ENCODE measurements around the gene AIP. TPM values are rescaled to one million over a fixed set of nuclear protein-coding genes. Genes with fewer than 3 reads are reported as not detected.

AIP gene
- total RNA-seq, 1 experiment from 2014 or later, result 87.8 TPM

- in situ Hi-C loops (cut with HindIII; ENCODE audit: low pct_unique_long_range_greater_than_20kb, low sequenced_read_pairs) (no loop called here), intact Hi-C loops (cut with micrococcal nuclease; ENCODE audit: unreplicated experiment) (loop anchor here (5.0 kb wide), 1 partner anchor 94 kb away; no protein-coding TSS in a partner anchor)
- BruUV-seq (replicated peaks), result TSS peak; percentile 95
- CTCF ChIA-PET, result interaction anchor here (0.7 kb wide), 1 partner anchor 69 kb away, joined by 3 read pairs; the partner anchor contains the start of gene PTPRCAP
- Histone ChIP-seq H3K36me3 (ENCODE audit: control insufficient read depth, insufficient read depth, low read length) (no peaks in the 10 kb centered on the region; the same call in 1 of the 2 replicates), H3K4me3 (ENCODE audit: low read depth in 2 of 2, low read length in 2 of 2) (peak overlapping the region; percentile 68 to 82), H3K27me3 (ENCODE audit: control insufficient read depth, insufficient read depth, low read length) (no peaks in the 10 kb centered on the region), H3K27ac (ENCODE audit: low read length) (peak overlapping the region; percentile 88), H3K9me3 (ENCODE audit: control insufficient read depth, insufficient read depth, low read depth, low read length) (no peaks in the 10 kb centered on the region), H3K4me1 (ENCODE audit: control insufficient read depth, insufficient read depth, low read length) (peaks cover 25% of the 10 kb centered on the region)
- POLR2A ChIA-PET, result no interaction called here
- TF ChIP-seq POLR2AphosphoS5 (IDR thresholded peaks at IDR 0.05; ENCODE audit: low read depth, low read length) (no peak), REST (IDR thresholded peaks at IDR 0.05; ENCODE audit: insufficient read depth in 1 of 2, low read depth in 2 of 2, low read length in 1 of 2) (no peak), SIN3A (IDR thresholded peaks at IDR 0.05; ENCODE audit: borderline replicate concordance, insufficient read depth, low read depth, low read length) (no peak), TCF7L2 (IDR thresholded peaks at IDR 0.05; ENCODE audit: low read depth, low read length) (no peak), CTCF (IDR thresholded peaks at IDR 0.05) (no peak; the same call in 1 of the 2 replicates)
- ATAC-seq (no peak), DNase-seq (ENCODE audit: low read depth, low spot score) (no peak)
These were observed 23.7 kb downstream of the AIP start for GRCh38 chr11:67506426-67507051.

GRCh38 chr11:67507242-67507863, 24.5 kb downstream of the AIP start:
- TF ChIP-seq CTCF (IDR thresholded peaks at IDR 0.05), result no peak
- no peak for TF ChIP-seq SIN3A (IDR thresholded peaks at IDR 0.05; ENCODE audit: borderline replicate concordance, insufficient read depth, low read depth, low read length)
- no peak for TF ChIP-seq POLR2AphosphoS5 (IDR thresholded peaks at IDR 0.05; ENCODE audit: low read depth, low read length)
- no peak for TF ChIP-seq TCF7L2 (IDR thresholded peaks at IDR 0.05; ENCODE audit: low read depth, low read length)
- TF ChIP-seq REST (IDR thresholded peaks at IDR 0.05; ENCODE audit: insufficient read depth in 1 of 2, low read depth in 2 of 2, low read length in 1 of 2), result no peak
- in situ Hi-C loops (cut with HindIII; ENCODE audit: low pct_unique_long_range_greater_than_20kb, low sequenced_read_pairs), result no loop called here
- Histone ChIP-seq H3K27ac (ENCODE audit: low read length) (peak overlapping the region; percentile 88), H3K4me1 (ENCODE audit: control insufficient read depth, insufficient read depth, low read length) (peaks cover 25% of the 10 kb centered on the region), H3K27me3 (ENCODE audit: control insufficient read depth, insufficient read depth, low read length) (no peaks in the 10 kb centered on the region), H3K36me3 (ENCODE audit: control insufficient read depth, insufficient read depth, low read length) (no peaks in the 10 kb centered on the region; the same call in 1 of the 2 replicates), H3K9me3 (ENCODE audit: control insufficient read depth, insufficient read depth, low read depth, low read length) (no peaks in the 10 kb centered on the region), H3K4me3 (ENCODE audit: low read depth in 2 of 2, low read length in 2 of 2) (peak overlapping the region; percentile 68 to 82)
- no TSS peak for BruUV-seq (replicated peaks)
- DNase-seq (ENCODE audit: low read depth, low spot score) (no peak), ATAC-seq (no peak; the same call in 1 of the 2 replicates)
- intact Hi-C loops (cut with micrococcal nuclease; ENCODE audit: unreplicated experiment), result loop anchor here (5.0 kb wide), 1 partner anchor 95 kb away; no protein-coding TSS in a partner anchor
- CTCF ChIA-PET, result interaction anchor here (0.9 kb wide), 1 partner anchor 69 kb away, joined by 3 read pairs; no protein-coding TSS in a partner anchor
- POLR2A ChIA-PET, result no interaction called here

Measured in Panc1 (cell line).